Effector CD8-positive, alpha-beta T cell (primary cell): ENCODE results near the gene SSBP2.
"Not testable (repeated sequence)": the region's sequence is repeated elsewhere in the genome, so short reads cannot be mapped to it uniquely, and the experiment has no call there.

ENCODE experiments used
- DNase-seq: peaks from one replicate; lab custom pipeline; 2025; lab: John Stamatoyannopoulos, UW

SSBP2 gene

DNA sequence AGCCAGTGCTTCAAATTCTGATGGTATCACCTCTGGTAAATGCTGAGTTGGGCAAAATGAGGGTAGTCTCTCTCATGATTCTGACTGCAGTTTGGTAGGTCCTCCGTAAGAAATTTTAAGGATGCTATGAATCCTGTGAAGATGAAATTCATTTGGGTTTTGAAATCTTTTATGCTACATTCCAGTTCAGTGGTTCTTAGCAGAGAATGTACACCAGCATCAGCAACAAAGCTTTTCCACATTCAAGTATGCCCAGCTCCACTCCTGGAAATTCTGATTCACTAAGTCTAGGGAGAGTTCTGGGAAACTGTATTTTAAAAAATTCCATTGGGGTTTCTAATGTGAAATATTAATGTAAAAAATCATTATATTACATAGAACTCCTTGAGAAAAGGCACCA is 323.3 kb downstream of the SSBP2 start:
- DNase-seq, result no peak

DNA sequence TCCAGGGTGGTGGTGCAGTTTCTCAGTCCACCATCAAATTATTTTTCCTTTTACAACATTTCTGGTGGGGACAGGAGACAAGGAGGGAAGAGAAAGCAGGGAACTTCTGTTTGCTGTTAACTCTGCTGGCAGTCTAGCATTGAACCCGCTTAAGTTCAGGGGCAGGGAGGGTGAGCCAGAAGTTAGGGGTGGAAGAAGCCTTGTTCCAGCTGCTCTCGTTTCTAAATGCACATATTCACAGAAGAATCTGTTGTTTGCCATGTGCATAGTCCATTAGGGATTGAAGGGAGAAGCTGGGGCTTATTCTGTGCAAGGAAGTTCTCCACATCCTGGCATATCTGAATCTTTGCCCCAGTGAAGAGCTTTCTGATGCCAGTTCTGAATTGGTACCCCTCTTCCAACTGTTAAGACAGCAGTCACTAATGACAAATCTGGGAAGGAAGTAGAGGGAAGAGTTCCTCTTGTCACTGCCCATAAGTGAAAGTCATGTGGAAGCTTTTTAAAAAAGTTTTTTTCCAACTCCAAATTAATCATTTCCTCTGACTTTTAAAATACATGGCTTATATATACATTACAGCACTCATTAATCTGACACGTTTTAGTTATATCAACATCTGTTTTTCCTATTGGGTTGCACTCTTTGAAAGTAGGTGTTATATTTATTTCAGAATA is 324.4 kb downstream of the SSBP2 start:
- DNase-seq, result no peak

DNA sequence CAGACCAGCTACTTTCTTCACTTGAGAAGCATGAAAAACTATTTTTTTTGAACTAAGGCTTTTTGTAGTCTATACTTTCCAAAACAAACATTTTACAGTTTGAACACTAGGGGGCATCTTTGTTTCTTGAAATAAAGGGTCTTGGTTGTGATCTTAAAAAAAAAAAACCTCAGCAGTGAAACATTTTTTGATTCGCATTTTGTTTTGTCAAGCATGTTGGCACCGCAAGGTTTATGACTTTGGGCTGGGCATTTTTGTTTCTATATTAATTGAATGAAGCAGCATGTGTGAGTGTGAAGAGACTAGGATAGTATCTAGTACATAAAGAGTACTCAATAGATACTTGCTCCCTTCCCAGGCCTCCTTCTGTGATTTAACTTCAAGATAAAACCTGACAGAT is 325.3 kb downstream of the SSBP2 start:
- DNase-seq, result no peak

DNA sequence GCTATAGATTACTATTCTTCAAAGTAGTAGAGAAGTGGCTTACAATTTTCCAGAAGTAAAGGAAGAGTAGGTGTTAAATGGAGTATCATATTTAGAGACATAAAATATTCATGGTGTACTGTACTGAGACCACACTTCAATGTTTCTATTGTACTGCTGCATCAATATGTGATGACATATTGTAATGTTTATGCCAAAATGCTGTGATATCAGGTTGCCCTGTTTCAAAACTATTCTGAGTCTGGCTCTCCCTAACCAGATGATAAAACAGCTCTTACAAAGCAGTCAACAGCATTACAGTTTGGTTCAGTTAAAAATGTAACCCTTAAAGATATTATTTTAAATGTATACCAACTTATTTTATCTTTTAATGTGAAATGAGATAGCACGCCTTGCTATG is 326.2 kb downstream of the SSBP2 start:
- no peak for DNase-seq

DNA sequence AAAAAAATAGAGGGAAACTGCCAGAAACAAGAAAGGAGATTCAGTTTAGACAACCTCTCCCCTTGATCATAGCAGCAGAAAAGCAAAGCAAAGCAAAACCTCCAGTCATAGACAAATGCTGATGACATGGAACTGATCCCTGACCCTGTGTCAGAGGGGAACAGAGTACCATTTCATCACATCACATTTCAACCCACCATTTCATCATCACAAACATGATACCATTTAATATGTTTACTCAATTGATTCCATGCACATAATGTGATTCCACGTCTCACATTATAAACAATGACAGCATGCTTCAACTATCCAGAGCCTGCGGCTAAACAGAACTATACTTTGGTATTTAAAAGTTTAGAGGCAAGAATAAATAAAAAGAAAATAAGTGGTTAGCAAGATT is 328.2 kb downstream of the SSBP2 start:
- DNase-seq, result no peak

DNA sequence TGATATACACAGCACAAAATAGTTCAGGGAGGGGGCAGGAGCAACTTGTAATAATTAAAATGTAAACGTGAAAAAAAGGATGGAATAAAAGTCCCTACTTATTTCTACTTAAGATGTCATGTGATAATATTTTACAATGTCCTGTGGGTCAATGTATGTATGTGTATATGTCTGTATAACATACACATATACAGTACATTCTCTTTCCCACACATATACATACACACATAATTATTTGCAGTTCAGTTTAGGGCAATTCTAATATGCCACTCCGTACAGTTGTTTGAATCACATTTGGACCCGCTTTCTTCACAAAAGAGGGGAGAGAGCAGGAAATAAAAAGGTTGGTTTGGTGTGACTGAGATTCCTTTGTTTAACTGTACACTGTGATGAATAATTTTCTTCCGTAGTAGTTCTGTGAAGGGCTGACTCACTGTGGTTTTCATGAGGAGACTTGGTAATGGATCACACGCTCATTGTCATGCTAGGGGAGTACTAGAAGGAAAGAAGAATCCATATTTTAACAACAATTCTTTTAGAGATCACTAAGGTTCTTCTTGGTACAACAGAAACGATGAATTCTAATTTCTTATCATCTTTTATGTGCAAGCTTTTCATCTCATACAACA is 330.7 kb downstream of the SSBP2 start:
- DNase-seq, result no peak

DNA sequence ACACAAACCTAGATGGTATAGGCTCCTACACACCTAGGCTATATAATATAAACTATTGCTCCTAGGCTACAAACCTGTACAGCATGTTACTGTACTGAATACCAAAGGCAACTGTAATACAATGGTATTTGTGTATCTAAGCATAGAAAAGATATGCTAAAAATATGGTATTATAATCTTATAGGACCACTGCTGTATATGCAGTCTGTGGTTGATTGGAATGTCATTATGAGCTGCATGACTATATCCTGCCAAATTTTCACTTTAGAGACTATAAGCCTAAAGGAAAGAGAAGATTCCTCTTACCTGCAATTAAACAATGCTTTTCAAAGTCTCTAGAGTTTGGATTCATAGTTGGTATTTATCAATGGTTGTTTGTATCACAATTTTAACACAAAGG is 332.3 kb downstream of the SSBP2 start:
- no peak for DNase-seq

DNA sequence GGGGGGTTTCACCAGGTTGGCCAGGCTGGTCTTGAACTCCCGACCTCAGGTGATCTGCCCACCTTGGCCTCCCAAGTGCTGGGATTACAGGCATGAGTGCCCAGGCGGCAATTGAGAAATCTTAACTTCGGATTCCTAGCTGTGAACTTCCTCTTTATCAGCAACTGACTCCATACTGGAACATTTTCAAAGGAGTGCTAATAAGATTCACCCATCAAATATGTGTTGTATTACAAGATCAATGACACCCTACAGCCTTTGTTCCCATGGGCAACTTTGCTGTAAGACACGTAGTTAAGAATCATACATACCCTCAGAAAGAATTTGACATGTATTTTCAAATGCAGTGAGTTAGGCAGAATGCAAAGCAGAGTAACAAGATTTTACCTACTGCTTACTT is 333.8 kb downstream of the SSBP2 start:
- DNase-seq, result no peak

DNA sequence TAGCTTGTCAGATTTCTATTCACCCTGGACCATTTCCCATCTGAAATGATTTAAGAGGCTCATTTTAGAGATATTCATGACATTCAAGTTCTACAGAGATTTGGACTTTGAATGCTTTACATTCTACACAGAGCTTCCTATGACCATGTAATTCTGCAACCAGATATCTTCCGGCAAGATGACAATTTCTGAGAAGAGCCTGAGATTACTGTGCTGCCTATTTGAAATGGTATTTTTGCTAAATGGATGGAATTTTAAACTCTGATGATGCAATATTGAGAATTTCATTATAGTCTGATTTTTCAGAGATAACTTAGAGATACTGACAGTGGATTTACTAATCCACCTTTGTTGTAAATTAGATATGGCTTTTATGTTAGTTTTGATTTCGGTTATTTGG is 341.0 kb downstream of the SSBP2 start:
- no peak for DNase-seq

DNA sequence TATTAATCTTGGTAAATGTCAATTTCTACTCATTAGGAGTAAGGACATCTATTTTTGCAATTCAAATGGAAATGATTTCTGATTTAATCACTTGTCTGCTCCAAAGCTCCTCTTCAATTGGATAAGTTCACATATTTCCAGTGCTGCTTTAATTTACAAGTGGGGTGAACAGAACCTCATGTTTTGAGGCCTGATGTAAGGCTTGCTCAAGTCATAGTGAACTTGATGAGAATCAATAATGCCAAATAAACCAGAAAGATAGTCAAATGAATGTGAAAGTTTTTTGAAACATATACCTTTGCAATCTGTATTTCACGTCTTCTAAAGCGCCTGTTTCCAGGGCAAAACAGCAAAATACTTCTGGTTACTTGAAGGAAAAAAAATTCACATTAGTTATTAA is 341.5 kb downstream of the SSBP2 start:
- no peak for DNase-seq

DNA sequence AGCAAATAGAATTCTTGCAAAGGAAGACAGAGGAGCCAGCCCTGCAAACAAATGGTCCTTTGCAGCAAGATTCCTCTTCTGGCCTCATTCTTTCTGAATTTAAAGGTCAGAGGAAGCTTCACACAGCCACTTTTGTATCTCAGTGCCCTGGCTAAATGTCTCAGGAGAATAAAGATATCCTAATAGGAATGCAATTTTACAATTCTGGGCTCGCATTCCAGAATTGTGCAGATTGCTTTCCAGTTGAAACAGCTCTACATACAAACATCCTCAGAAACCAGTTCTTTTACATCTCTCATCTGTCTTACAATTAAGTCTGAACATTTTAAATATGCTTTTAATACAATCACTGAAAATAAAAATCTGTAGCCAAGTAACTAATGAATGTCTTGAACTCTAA is 342.4 kb downstream of the SSBP2 start:
- no peak for DNase-seq

DNA sequence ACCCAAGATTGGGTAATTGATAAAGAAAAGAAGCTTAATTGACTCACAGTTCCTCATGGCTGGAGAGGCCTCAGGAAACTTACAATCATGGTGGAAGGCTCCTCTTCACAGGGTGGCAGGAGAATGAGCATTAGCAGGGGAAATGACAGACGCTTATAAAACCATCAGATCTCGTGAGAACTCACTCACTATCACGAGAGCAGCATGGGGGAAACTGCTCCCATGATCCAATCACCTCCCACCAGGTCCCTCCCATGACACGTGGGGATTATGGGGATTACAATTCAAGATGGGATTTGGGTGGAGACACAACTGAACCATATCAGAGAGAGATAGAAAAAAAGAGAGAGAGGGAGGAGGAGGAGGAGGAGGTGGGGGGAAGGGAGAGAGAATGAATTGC is 343.1 kb downstream of the SSBP2 start:
- not testable (repeated sequence) for DNase-seq

DNA sequence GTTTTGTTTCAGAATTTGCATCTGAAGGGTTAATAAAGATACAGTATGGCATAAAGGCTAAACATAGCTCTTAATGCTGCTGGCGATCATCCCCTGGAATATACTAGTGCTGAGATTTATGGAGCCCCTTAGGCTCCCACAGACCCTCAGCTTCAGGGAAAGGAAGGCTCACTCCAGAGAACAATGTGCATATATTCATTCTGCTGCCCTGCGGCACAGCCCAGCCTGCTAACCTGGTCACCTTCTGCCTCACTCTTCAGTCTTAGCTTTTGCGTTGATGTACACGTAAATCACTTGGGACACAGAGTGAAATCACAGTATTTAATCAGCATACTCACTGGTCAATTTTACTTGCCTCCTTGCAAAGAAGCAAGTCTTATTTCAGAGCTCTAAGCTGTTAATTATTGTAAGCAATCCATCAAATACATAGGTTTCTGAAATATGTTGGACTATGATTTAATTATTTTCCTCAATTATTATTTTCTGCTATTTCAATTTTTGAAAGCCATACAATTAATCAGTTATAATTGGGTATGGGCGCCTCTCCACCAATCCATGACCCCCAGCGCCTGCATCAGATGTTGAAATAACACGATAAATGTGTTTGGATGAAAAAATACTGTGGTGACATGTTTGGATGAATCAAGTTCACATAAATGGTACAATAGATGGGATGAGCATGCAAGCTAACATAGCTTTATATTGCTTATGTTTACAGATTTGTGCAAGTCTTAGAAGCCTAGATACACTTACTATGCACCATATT is 345.6 kb downstream of the SSBP2 start:
- no peak for DNase-seq

DNA sequence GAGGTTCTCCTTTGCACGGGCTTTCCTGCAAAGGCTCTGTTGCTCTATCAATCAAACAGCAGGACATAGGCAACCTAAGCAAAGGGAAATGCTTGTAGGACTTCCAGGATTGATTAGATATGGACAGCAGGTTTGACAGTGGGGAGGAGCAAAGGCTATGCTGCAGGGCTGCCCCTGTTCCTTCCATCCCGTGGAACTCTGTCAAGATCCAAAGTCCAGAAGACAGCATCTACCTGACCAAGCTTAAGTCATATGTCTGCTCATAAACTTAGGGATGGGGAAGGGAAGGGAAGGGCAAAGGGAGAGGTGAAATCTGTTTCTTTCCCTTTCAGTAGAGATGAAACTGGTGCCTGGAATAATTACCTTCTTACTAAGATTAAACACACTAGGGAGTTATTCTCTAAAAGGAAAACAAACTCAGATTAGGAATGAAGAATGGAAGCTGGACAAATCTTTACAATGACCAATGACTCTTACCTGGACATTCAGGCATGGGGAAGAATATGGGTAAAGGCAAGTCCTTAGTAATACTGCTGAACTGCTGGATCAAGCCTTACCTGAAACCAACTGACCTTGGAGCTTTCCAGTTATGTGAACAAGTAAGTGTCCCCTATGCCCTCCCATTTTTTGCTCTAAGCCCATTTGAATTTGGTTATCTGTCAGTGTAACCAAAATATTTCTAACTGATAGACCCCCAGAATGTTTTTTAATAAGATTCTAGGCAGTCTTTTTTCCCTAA is 348.5 kb downstream of the SSBP2 start:
- DNase-seq, result no peak

DNA sequence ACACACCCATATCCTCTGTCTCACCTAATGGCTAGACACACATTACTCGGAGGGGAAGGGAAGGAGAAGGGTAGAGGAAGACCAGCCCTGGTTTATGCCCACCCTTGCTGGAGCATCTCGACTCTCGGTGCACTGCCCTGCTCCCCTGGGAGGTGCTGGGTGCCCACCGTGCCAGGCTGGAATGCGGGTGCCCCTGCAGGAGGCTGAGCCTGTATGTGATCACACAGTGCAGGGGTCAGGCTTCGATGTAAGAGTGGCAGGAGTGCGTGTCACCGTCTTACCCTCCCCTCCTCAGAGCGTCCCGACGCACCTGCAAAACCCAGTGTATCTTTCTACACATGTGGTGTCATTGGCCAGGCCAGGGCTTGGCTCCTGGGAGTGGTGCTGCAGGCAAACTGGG is 349.6 kb downstream of the SSBP2 start:
- no peak for DNase-seq

DNA sequence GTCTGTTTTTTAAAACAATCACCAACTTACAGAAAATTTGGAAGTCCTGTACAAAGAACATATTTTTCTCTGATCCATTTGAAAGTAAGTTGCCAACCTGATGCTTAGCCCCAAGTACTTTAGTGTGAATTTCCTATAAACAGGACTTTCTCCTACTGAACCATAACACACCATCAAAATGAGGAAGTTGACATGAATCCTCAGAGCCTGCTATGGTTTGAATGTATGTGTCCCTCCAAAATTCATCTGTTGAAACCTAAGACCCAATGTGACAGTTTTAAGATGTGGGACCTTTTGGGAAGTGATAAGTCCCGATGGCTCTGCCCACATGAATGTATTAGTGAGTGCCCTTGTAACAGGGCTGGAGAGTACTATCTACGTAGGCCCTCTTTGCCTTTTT is 350.5 kb downstream of the SSBP2 start:
- no peak for DNase-seq

DNA sequence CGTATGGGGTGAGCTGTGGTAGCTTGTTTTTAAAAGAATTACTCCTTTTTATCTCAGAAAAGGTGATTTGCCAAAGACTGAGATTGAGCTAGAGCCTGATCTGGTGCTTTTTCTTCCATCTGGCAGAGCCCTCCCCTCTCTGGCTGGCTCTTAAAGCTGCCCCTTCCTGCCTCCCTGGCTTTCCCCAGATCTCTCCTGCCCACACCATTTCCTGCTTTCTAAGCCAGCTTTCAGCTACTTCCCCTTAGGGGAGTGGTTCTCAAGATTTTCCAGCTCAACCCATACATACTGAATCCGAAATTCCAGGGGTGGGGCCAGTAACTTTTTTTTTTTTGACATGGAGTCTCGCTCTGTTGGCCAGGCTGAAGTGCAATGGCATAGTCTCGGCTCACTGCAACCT is 352.2 kb downstream of the SSBP2 start:
- DNase-seq, result no peak

DNA sequence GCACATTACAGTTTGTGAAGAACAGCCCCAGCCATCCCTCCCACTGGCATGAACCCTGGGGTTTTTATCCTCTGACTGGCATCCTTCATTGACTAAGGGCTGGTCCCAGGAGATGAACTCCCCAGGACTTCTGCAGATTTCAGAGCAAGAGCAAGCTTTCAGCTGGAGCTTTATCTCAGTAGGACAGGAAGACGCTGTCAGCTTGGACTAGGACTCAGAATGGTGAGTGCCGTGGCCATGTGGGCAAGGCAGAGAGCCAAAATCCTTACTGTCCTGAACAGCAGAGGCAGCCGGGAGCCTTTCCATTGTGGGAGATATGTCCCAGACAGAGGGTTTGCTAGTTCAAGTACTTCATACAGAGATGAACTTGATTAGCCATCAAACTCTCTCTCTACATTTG is 353.7 kb downstream of the SSBP2 start:
- DNase-seq, result no peak

DNA sequence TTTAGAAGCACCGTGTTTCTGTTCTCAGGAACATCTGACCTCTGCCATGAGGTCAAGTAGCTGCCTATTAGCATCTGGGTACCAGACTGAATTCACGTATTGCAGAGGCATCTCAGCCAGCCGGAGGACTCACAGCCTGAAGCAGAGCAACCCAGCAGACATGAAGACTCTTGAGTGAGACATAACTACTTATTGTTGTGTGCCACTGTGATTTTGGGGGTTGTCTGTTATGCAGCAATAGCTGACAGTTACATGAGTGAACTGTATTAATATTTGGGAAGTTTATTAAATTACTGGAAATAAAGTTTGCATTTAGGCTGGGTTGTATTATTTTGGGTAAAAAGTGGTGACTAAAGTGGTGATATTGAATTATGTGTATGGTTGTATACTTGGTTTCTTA is 355.6 kb downstream of the SSBP2 start:
- DNase-seq, result no peak

DNA sequence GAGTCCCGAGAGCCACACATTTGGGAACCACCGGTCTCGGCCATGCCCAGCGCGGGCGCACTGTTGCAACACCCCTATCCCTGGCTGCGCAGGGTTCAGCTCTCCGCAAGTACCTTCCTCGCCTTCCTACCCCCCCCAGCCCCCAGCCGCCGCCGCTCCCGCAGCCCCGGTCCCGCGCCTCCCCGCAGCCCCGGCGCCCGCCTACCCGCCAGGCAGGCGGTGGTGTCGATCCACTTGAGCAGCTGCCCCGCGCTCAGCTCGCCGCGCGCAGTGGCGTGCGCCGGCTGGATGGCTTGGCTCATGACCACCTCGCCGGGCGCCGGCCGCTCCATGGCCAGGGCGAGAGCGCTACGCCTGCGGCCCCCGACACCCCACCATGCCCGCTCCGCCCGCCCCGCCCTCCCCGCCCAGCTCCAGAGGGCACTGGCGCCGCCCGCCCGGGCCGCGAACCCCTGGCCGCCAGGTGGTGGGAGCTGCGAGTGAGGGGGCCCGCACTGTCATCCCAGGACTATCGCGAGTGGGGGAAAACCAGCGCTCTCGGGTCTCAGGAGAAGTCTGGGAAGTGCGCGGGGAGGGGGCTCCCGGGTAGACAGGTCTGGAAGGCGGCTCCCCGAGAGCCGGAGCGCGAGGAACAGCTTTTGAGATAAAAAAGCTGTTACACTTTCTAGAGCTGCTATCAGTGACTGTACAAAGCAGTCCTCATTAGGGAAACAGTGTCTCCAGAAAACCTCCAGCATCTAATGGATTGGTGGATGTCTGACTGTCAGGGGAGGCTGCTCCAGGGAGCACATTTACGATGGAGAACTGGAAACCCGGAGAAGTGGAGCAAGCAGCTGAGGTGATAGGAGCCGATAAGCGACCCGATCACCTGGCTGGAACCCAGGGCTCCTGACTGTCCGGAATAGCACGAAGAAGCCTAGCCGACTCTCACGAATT is 356.8 kb downstream of the SSBP2 start, which contains the start of gene ACOT12:
Gene ACOT12 (minus strand): TSS at position 352 of the 936 bp plus-strand sequence. CDS start 20 bp downstream, at position 332.
- DNase-seq, result no peak

DNA sequence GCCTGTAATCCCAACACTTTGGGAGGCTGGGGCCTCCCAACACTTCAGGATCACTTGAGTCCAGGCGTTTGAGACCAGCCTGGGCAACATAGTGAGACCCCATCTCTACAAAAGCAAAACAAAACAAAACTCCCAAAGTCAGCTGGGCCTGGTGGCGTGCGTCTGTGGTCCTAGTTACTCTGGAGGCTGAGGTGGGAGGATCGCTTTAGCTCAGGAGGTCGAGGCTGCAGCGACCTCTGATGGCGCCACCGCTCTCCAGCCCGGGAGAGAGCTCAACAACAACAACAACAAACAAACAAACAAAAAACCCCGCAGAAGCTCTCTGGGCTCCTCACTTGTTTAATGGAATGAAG is 357.5 kb downstream of the SSBP2 start:
- DNase-seq, result no peak
